Cerebellar nuclear complex (tissue), 1 donor: ENCODE measurements around the gene ZSWIM6.
"Not testable (repeated sequence)": the region's sequence is repeated elsewhere in the genome, so short reads cannot be mapped to it uniquely, and the experiment has no call there.

Source experiments
- DNase-seq, 2 experiments: peaks; one replicate each; lab custom pipeline; 2025; lab: John Stamatoyannopoulos, UW

ZSWIM6 gene

GRCh38 chr5:61363401-61364114, 31.5 kb downstream of the ZSWIM6 start:
- DNase-seq, result no peak

- no peak for DNase-seq
Observed at GRCh38 chr5:61366497-61367240, 34.6 kb downstream of the ZSWIM6 start.

- DNase-seq, result no peak
Observed at GRCh38 chr5:61370506-61370905, 38.4 kb downstream of the ZSWIM6 start.

GRCh38 chr5:61371474-61371873, 39.4 kb downstream of the ZSWIM6 start:
- DNase-seq, result no peak

GRCh38 chr5:61379677-61380076, 47.6 kb downstream of the ZSWIM6 start:
- DNase-seq, result no peak

GRCh38 chr5:61381968-61382367, 49.9 kb downstream of the ZSWIM6 start:
- DNase-seq, result no peak

GRCh38 chr5:61385627-61386026, 53.6 kb downstream of the ZSWIM6 start:
- DNase-seq, result no peak

- no peak for DNase-seq
Observed at GRCh38 chr5:61386045-61386800, 54.2 kb downstream of the ZSWIM6 start.

GRCh38 chr5:61389609-61390008, 57.6 kb downstream of the ZSWIM6 start:
- DNase-seq, result no peak

GRCh38 chr5:61394078-61394704, 62.1 kb downstream of the ZSWIM6 start:
- DNase-seq, result no peak

GRCh38 chr5:61394793-61395192, 62.7 kb downstream of the ZSWIM6 start:
- no peak for DNase-seq

- no peak for DNase-seq
Observed at GRCh38 chr5:61397238-61397637, 65.2 kb downstream of the ZSWIM6 start.

- DNase-seq, result no peak
Observed at GRCh38 chr5:61397937-61398336, 65.9 kb downstream of the ZSWIM6 start.

- DNase-seq, result no peak
Observed at GRCh38 chr5:61398440-61398839, 66.4 kb downstream of the ZSWIM6 start.

GRCh38 chr5:61399679-61400078, 67.6 kb downstream of the ZSWIM6 start:
- no peak for DNase-seq

GRCh38 chr5:61401726-61402125, 69.7 kb downstream of the ZSWIM6 start:
- peak in 1 of 2 experiments; percentile 6 for DNase-seq

GRCh38 chr5:61402244-61402823, 70.3 kb downstream of the ZSWIM6 start:
- no peak for DNase-seq

- no peak for DNase-seq
Observed at GRCh38 chr5:61402970-61403900, 71.2 kb downstream of the ZSWIM6 start.

- DNase-seq, result no peak
Observed at GRCh38 chr5:61405511-61406295, 73.6 kb downstream of the ZSWIM6 start.

GRCh38 chr5:61406497-61406896, 74.4 kb downstream of the ZSWIM6 start:
- not testable (repeated sequence) for DNase-seq
